ENCODE measurements around the gene BCAS3. TPM values are rescaled to one million over a fixed set of nuclear protein-coding genes. Genes with fewer than 3 reads are reported as not detected.

BCAS3 gene
- total RNA-seq, 4 donors from 2014 or later: 20.7 to 76.3 (median 39.8) TPM

- H3K36me3 ChIP-seq: no peaks in the 10 kb centered on the region
- no peaks in the 10 kb centered on the region for H3K27me3 ChIP-seq
- H3K4me3 ChIP-seq: no peak overlapping the region
- in situ Hi-C loops (cut with MboI; ENCODE audit: low pct_ligation_motif_present in 1 of 4, low pct_unique_long_range_greater_than_20kb in 1 of 4, low sequenced_read_pairs in 3 of 4) (loop anchor here (10.0 to 25.0 kb wide), 6 partner anchors 144 to 669 kb away; no protein-coding TSS in a partner anchor), intact Hi-C loops (cut with DNase I; ENCODE audit: low total_unique reads) (no loop called here)
- H3K27ac ChIP-seq: no peak overlapping the region
- WGBS, 2 donors (ENCODE audit: low coverage in 1 of 2): 90 to 100% methylated on average over 2 to 18 of the region's 18 CpGs
- no peak for TF ChIP-seq EP300 (IDR thresholded peaks at IDR 0.05; ENCODE audit: low read depth)
- H3K9me3 ChIP-seq: no peaks in the 10 kb centered on the region
- no peaks in the 10 kb centered on the region for H3K4me1 ChIP-seq
- no peak for DNase-seq
These were observed 703.3 kb downstream of the BCAS3 start for GRCh38 chr17:61380836-61381525.

DNA sequence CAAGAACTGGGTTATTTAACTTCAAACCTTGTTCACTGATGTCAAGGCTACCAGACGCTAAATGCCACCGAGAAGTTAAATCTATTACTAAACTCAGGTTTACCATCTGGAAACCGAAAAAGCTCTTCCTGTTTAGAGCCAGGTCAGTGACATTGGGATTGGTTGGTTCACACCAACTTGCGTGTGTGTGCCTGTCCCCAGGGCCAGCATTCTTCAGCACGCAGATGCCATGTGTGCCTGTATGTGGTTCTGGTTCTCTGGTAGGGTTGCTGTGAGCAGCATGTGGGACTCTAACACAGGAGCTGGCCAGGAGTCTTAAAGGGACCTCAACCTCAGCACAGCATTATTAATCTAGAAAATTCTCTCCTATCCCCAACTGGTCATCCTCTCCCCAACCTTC, 703.9 kb downstream of the BCAS3 start:
- no peak for DNase-seq
- no peak overlapping the region for H3K4me3 ChIP-seq
- no peaks in the 10 kb centered on the region for H3K27me3 ChIP-seq
- WGBS, 2 donors (ENCODE audit: low coverage in 1 of 2): 96% methylated on average over 5 of the region's 5 CpGs; no CpG with 5 or more reads in 1 of the 2 donors
- H3K4me1 ChIP-seq: no peaks in the 10 kb centered on the region
- no peaks in the 10 kb centered on the region for H3K9me3 ChIP-seq
- no peak overlapping the region for H3K27ac ChIP-seq
- in situ Hi-C loops (cut with MboI; ENCODE audit: low pct_ligation_motif_present in 1 of 4, low pct_unique_long_range_greater_than_20kb in 1 of 4, low sequenced_read_pairs in 3 of 4) (loop anchor here (10.0 to 25.0 kb wide), 6 partner anchors 144 to 669 kb away; no protein-coding TSS in a partner anchor), intact Hi-C loops (cut with DNase I; ENCODE audit: low total_unique reads) (no loop called here)
- TF ChIP-seq POLR2A (IDR thresholded peaks at IDR 0.05): no peak
- TF ChIP-seq, protein P1, sequence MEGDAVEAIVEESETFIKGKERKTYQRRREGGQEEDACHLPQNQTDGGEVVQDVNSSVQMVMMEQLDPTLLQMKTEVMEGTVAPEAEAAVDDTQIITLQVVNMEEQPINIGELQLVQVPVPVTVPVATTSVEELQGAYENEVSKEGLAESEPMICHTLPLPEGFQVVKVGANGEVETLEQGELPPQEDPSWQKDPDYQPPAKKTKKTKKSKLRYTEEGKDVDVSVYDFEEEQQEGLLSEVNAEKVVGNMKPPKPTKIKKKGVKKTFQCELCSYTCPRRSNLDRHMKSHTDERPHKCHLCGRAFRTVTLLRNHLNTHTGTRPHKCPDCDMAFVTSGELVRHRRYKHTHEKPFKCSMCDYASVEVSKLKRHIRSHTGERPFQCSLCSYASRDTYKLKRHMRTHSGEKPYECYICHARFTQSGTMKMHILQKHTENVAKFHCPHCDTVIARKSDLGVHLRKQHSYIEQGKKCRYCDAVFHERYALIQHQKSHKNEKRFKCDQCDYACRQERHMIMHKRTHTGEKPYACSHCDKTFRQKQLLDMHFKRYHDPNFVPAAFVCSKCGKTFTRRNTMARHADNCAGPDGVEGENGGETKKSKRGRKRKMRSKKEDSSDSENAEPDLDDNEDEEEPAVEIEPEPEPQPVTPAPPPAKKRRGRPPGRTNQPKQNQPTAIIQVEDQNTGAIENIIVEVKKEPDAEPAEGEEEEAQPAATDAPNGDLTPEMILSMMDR (IDR thresholded peaks at IDR 0.05): no peak
- no peak for TF ChIP-seq POLR2AphosphoS5 (IDR thresholded peaks at IDR 0.05)
- no peak for TF ChIP-seq EP300 (IDR thresholded peaks at IDR 0.05; ENCODE audit: low read depth)
- H3K36me3 ChIP-seq: no peaks in the 10 kb centered on the region

- no peaks in the 10 kb centered on the region for H3K27me3 ChIP-seq
- 94% methylated on average over 16 of the region's 16 CpGs; no CpG with 5 or more reads in 1 of the 2 donors for WGBS, 2 donors (ENCODE audit: low coverage in 1 of 2)
- TF ChIP-seq EP300 (IDR thresholded peaks at IDR 0.05; ENCODE audit: low read depth): no peak
- TF ChIP-seq POLR2AphosphoS5 (IDR thresholded peaks at IDR 0.05): no peak
- TF ChIP-seq, protein P1 (IDR thresholded peaks at IDR 0.05): no peak
- no peak for TF ChIP-seq POLR2A (IDR thresholded peaks at IDR 0.05)
- H3K36me3 ChIP-seq: no peaks in the 10 kb centered on the region
- in situ Hi-C loops (cut with MboI; ENCODE audit: low pct_ligation_motif_present in 1 of 4, low pct_unique_long_range_greater_than_20kb in 1 of 4, low sequenced_read_pairs in 3 of 4): loop anchor here (10.0 to 25.0 kb wide), 6 partner anchors 146 to 671 kb away; no protein-coding TSS in a partner anchor
- DNase-seq: no peak
- no peaks in the 10 kb centered on the region for H3K4me1 ChIP-seq
- no peak overlapping the region for H3K27ac ChIP-seq
- H3K4me3 ChIP-seq: no peak overlapping the region
- no peaks in the 10 kb centered on the region for H3K9me3 ChIP-seq
- intact Hi-C loops (cut with DNase I; ENCODE audit: low total_unique reads): no loop called here
These were observed 705.4 kb downstream of the BCAS3 start for GRCh38 chr17:61382796-61383688.

GRCh38 chr17:61383689-61384201, 706.1 kb downstream of the BCAS3 start:
- intact Hi-C loops (cut with DNase I; ENCODE audit: low total_unique reads) (no loop called here), in situ Hi-C loops (cut with MboI; ENCODE audit: low pct_ligation_motif_present in 1 of 4, low pct_unique_long_range_greater_than_20kb in 1 of 4, low sequenced_read_pairs in 3 of 4) (loop anchor here (10.0 to 25.0 kb wide), 6 partner anchors 146 to 671 kb away; no protein-coding TSS in a partner anchor)
- no peak for DNase-seq
- Histone ChIP-seq H3K27me3 (no peaks in the 10 kb centered on the region), H3K36me3 (no peaks in the 10 kb centered on the region), H3K4me1 (no peaks in the 10 kb centered on the region), H3K9me3 (no peaks in the 10 kb centered on the region), H3K4me3 (no peak overlapping the region), H3K27ac (no peak overlapping the region)
- 81% methylated on average over 18 of the region's 18 CpGs; no CpG with 5 or more reads in 1 of the 2 donors for WGBS, 2 donors (ENCODE audit: low coverage in 1 of 2)
- TF ChIP-seq EP300 (IDR thresholded peaks at IDR 0.05; ENCODE audit: low read depth): no peak
- TF ChIP-seq, protein P1 (IDR thresholded peaks at IDR 0.05): no peak
- TF ChIP-seq POLR2AphosphoS5 (IDR thresholded peaks at IDR 0.05): no peak
- TF ChIP-seq POLR2A (IDR thresholded peaks at IDR 0.05): no peak

Data from transverse colon (tissue), 4 donors.